ENCODE data around the gene CCL5. TPM values are rescaled to one million over a fixed set of nuclear protein-coding genes. Genes with fewer than 3 reads are reported as not detected.

The CCL5 gene
- total RNA-seq, 2 experiments from 2014 or later: 0.88 TPM; not detected in 1

- H3K27ac ChIP-seq (ENCODE audit: low read depth, low read length, poor library complexity, severe bottlenecking): no peak overlapping the region
- H3K79me2 ChIP-seq (ENCODE audit: insufficient read depth, low read depth, low read length): no peaks in the 10 kb centered on the region
- TF ChIP-seq EZH2phosphoT487 (IDR thresholded peaks at IDR 0.05; ENCODE audit: borderline replicate concordance, low read depth, low read length) (no peak), CTCF (conservative IDR thresholded peaks at IDR 0.05; ENCODE audit: low read length) (no peak)
- H3K4me2 ChIP-seq (ENCODE audit: low read length): no peak overlapping the region
- H3K36me3 ChIP-seq (ENCODE audit: insufficient read depth, low read length): peaks cover 99% of the 10 kb centered on the region
- no peaks in the 10 kb centered on the region for H3K9me2 ChIP-seq (ENCODE audit: insufficient read depth, low read length)
- ChIA-PET POLR2A (interaction anchor here (0.6 to 1.1 kb wide), 2 partner anchors 9 to 387 kb away, joined by 3 read pairs; no protein-coding TSS in a partner anchor), CTCF (ENCODE audit: unreplicated experiment) (no interaction called here)
- no TSS peak for BruUV-seq (replicated peaks)
- H3K9me3 ChIP-seq (ENCODE audit: low read length): no peaks in the 10 kb centered on the region
- DNase-seq (ENCODE audit: low spot score): no peak
- intact Hi-C loops (cut with micrococcal nuclease; ENCODE audit: unreplicated experiment): no loop called here
- no peaks in the 10 kb centered on the region for H4K20me1 ChIP-seq (ENCODE audit: insufficient read depth, low read length)
- H2AFZ ChIP-seq (ENCODE audit: low read length): no peak overlapping the region
- no peak overlapping the region for H3K4me3 ChIP-seq (ENCODE audit: low read depth, low read length, poor library complexity, severe bottlenecking)
- no peaks in the 10 kb centered on the region for H3K4me1 ChIP-seq (ENCODE audit: insufficient read depth, low read length, poor library complexity, severe bottlenecking)
These were observed 37.9 kb downstream of the CCL5 start for GRCh38 chr17:35842239-35842638.

GRCh38 chr17:35841505-35841904, 38.7 kb downstream of the CCL5 start:
- Histone ChIP-seq H3K36me3 (ENCODE audit: insufficient read depth, low read length) (peaks cover 99% of the 10 kb centered on the region), H3K9me3 (ENCODE audit: low read length) (no peaks in the 10 kb centered on the region), H4K20me1 (ENCODE audit: insufficient read depth, low read length) (no peaks in the 10 kb centered on the region), H3K4me1 (ENCODE audit: insufficient read depth, low read length, poor library complexity, severe bottlenecking) (no peaks in the 10 kb centered on the region), H3K4me3 (ENCODE audit: low read depth, low read length, poor library complexity, severe bottlenecking) (no peak overlapping the region), H3K79me2 (ENCODE audit: insufficient read depth, low read depth, low read length) (no peaks in the 10 kb centered on the region), H3K27ac (ENCODE audit: low read depth, low read length, poor library complexity, severe bottlenecking) (no peak overlapping the region), H3K9me2 (ENCODE audit: insufficient read depth, low read length) (no peaks in the 10 kb centered on the region), H3K4me2 (ENCODE audit: low read length) (no peak overlapping the region), H2AFZ (ENCODE audit: low read length) (no peak overlapping the region)
- BruUV-seq (replicated peaks): no TSS peak
- ChIA-PET CTCF (ENCODE audit: unreplicated experiment) (no interaction called here), POLR2A (interaction anchor here (0.7 kb wide), 1 partner anchor 1535 kb away, joined by 4 read pairs; no protein-coding TSS in a partner anchor)
- no peak for TF ChIP-seq CTCF (conservative IDR thresholded peaks at IDR 0.05; ENCODE audit: low read length)
- TF ChIP-seq EZH2phosphoT487 (IDR thresholded peaks at IDR 0.05; ENCODE audit: borderline replicate concordance, low read depth, low read length): no peak
- DNase-seq (ENCODE audit: low spot score): no peak
- intact Hi-C loops (cut with micrococcal nuclease; ENCODE audit: unreplicated experiment): no loop called here

GRCh38 chr17:35841101-35841500, 39.1 kb downstream of the CCL5 start:
- CTCF ChIA-PET (ENCODE audit: unreplicated experiment): no interaction called here
- Histone ChIP-seq H3K27ac (ENCODE audit: low read depth, low read length, poor library complexity, severe bottlenecking) (no peak overlapping the region), H3K79me2 (ENCODE audit: insufficient read depth, low read depth, low read length) (no peaks in the 10 kb centered on the region), H3K36me3 (ENCODE audit: insufficient read depth, low read length) (peaks cover 99% of the 10 kb centered on the region), H3K4me1 (ENCODE audit: insufficient read depth, low read length, poor library complexity, severe bottlenecking) (no peaks in the 10 kb centered on the region), H4K20me1 (ENCODE audit: insufficient read depth, low read length) (no peaks in the 10 kb centered on the region), H3K9me3 (ENCODE audit: low read length) (no peaks in the 10 kb centered on the region), H3K4me2 (ENCODE audit: low read length) (no peak overlapping the region), H2AFZ (ENCODE audit: low read length) (no peak overlapping the region), H3K4me3 (ENCODE audit: low read depth, low read length, poor library complexity, severe bottlenecking) (no peak overlapping the region), H3K9me2 (ENCODE audit: insufficient read depth, low read length) (no peaks in the 10 kb centered on the region)
- no peak for DNase-seq (ENCODE audit: low spot score)
- TF ChIP-seq CTCF (conservative IDR thresholded peaks at IDR 0.05; ENCODE audit: low read length) (no peak), EZH2phosphoT487 (IDR thresholded peaks at IDR 0.05; ENCODE audit: borderline replicate concordance, low read depth, low read length) (no peak)
- BruUV-seq (replicated peaks): no TSS peak
- intact Hi-C loops (cut with micrococcal nuclease; ENCODE audit: unreplicated experiment): no loop called here
- POLR2A ChIA-PET: interaction anchor here (0.7 kb wide), 1 partner anchor 1536 kb away, joined by 4 read pairs; no protein-coding TSS in a partner anchor

All from OCI-LY7 (cell line).